GM19452 (cell line): ENCODE measurements around the gene RTKN.

Experiments
- ATAC-seq: cut with Tn5 transposase; IDR thresholded peaks from one replicate; pipeline ENCODE4 v1.9.1; 2021; ENCODE audit not compliant: unreplicated experiment

The RTKN gene

DNA sequence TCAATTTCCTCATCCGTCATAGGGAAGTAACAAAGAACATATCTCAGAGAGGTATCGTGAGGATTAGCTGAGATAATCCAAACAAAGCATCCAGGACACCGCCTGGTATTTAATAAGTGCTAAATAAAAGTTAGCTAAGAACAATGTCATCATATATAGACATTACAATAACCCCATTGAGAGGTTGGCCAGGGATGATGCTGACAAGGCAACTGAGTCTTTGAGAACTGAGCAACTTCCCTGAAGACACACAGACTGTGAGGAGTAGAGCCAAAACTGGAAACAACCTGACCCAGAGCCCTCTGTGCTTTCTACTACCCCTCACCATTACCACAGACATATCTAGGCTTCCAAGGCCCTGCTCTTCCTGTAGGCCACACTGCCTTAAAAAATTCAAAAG is 60.0 kb downstream of the RTKN start:
- no peak for ATAC-seq

DNA sequence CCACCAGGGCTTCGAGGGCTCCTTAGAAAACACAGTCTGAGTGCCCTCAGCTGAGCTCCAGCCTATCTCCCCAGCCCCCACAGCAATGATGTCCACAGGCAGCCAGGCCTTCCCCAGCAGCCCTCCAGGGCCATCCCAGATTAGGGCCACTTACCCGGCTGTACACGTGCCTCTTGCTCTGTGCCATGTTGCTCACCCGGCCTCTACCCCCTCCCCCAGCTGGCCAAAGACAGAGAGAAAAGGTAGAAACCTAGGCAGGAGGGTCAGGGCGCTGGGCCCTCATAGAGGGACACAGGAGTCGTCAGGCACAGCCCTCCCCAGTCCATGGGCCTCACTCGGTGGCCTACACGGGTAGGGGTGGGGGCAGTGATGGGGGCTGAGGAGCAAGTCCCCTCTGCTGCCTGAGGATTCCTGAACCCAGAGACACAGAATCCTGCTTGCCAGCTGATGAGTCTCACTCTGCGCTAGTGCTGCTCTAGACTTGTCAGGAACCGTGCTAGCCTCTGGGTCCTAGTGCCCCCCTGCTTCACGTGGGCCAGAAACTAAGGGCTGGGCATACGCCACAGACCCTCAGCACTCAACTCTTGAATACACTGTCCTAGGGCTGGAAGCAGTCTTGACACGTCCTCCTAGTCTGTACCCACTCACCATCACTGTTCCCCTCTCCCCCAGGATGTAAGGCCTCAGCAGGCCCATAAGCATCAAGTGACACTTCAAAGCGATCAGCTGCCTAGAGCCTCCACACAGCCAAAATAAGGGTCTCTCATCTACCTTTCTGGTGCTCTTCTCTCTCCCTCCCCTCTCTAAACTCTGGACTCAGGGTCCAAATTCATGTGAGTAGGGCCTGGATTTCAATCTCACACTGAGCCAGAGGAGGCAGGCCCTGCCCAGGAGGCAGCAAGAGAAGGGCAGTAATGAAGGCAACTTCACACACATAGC is 61.6 kb downstream of the RTKN start, which contains the start of gene DCTN1:
Gene DCTN1 (minus strand): TSS at position 461 of the 939 bp plus-strand sequence. CDS start 274 bp downstream, at position 187.
- no peak for ATAC-seq

DNA sequence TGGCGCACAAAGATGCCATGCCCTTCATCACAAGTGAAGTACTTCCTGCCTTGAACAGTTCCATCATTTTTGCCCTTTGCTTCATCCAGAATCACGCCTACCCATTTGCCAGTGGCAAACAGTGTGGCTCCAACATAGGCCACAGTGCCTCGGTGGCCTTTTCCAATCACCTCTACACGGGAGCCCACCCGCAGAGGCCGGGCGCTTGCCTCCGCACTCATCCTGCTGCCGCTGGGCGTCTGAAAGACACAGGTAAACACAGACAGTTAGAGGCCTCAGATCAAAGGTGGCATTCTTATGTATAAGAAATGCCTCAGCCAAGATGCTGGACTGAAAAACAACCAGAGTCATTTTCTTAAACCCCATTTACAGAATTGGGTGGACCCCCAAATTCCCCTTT is 63.7 kb downstream of the RTKN start:
- ATAC-seq, result no peak

DNA sequence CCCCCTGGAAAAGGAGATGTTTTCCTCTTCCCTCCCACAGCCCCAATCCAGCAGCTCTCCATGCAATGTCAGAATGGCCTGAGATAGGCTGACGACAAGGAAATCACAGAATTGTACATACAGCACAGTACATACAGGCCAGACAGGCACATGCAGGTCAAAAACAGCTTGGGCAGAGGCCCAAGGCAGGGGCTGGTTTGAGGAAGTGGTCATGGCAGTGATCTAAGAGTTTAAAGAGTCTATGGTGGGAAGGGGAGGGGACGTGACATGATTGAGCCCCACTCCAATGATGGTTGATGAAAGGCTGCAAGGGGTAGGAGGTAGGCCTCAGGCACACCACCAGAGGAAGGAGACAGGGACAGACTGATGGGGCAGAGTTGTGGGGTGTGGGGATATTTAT is 65.9 kb downstream of the RTKN start:
- ATAC-seq, result no peak
